RWPE2 (cell line): Measurements from ENCODE around the gene PTCD3.
A peak's percentile ranks its signal among the peaks of the same experiment; 100 is the strongest.

Experiments used
- ATAC-seq: fragments of 200-7000 bp; cut with Tn5 transposase; 3 replicates; pipeline ENCODE4 v1.9.1; 2021; ENCODE audit warnings: low read depth
- DNase-seq: peaks from one replicate; pipeline ENCODE4 v3.0.0-alpha.2; 2020; ENCODE audit warnings: low spot score
- H3K27ac ChIP-seq: fragments of 450-650 bp; 2 replicates; pipeline ENCODE4 v1.5.1; 2017; ENCODE audit warnings: mild to moderate bottlenecking; ENCODE audit not compliant: poor library complexity, severe bottlenecking
- H3K27me3 ChIP-seq: fragments of 250-450 bp; sonication (Bioruptor Pico); 2 replicates; pipeline ENCODE4 v1.5.1; 2021; ENCODE audit warnings: mild to moderate bottlenecking, moderate library complexity; ENCODE audit not compliant: insufficient read depth, poor library complexity, severe bottlenecking
- H3K36me3 ChIP-seq: fragments of 250-450 bp; sonication (Bioruptor Pico); 2 replicates; pipeline ENCODE4 v1.5.1; 2020; ENCODE audit warnings: low read depth, mild to moderate bottlenecking, moderate library complexity
- H3K4me1 ChIP-seq: fragments of 250-450 bp; sonication (Bioruptor Pico); 2 replicates; pipeline ENCODE4 v1.5.1; 2021; ENCODE audit warnings: mild to moderate bottlenecking, moderate library complexity; ENCODE audit not compliant: insufficient read depth, poor library complexity, severe bottlenecking
- H3K4me3 ChIP-seq: fragments of 250-450 bp; sonication (Bioruptor Pico); 2 replicates; pipeline ENCODE4 v1.5.1; 2021; ENCODE audit warnings: mild to moderate bottlenecking, moderate library complexity; ENCODE audit not compliant: severe bottlenecking
- H3K9me3 ChIP-seq: fragments of 250-450 bp; sonication (Bioruptor Pico); 2 replicates; pipeline ENCODE4 v1.5.1; 2021; ENCODE audit warnings: mild to moderate bottlenecking, moderate library complexity; ENCODE audit not compliant: severe bottlenecking
- CTCF ChIP-seq: fragments of 450-650 bp; IDR thresholded peaks from one replicate; pipeline ENCODE4 v1.5.1; 2017; ENCODE audit warnings: mild to moderate bottlenecking, moderate library complexity; ENCODE audit not compliant: poor library complexity, severe bottlenecking

The PTCD3 gene

GRCh38 chr2:86105252-86105968 lies 625 bp upstream of the PTCD3 start, which contains the start of gene POLR1A:
TSS of gene POLR1A (minus strand) at chr2:86105886. CDS start at chr2:86105776, 110 bp downstream.
- ATAC-seq, result peak; percentile 96
- H3K27me3 ChIP-seq, result no peaks in the 10 kb centered on the region
- peaks cover 5% of the 10 kb centered on the region for H3K4me1 ChIP-seq
- peak within 1 kb of the TSS; percentile 38 for H3K27ac ChIP-seq
- peaks cover 57% of the 10 kb centered on the region for H3K36me3 ChIP-seq
- no peak for TF ChIP-seq CTCF
- peak; percentile 88 for DNase-seq
- H3K9me3 ChIP-seq, result no peaks in the 10 kb centered on the region
- peak within 1 kb of the TSS; percentile 65 for H3K4me3 ChIP-seq

- Histone ChIP-seq H3K9me3 (no peaks in the 10 kb centered on the region), H3K4me1 (peaks cover 5% of the 10 kb centered on the region), H3K27me3 (no peaks in the 10 kb centered on the region), H3K36me3 (peaks cover 63% of the 10 kb centered on the region), H3K27ac (no peak overlapping the region), H3K4me3 (peak overlapping the region; percentile 65)
- ATAC-seq, result no peak
- no peak for TF ChIP-seq CTCF
- no peak for DNase-seq
Observed at GRCh38 chr2:86107031-86107430, 996 bp downstream of the PTCD3 start.

GRCh38 chr2:86118130-86118529 lies 12.1 kb downstream of the PTCD3 start:
- Histone ChIP-seq H3K27ac (no peak overlapping the region), H3K4me1 (no peaks in the 10 kb centered on the region), H3K9me3 (no peaks in the 10 kb centered on the region), H3K36me3 (peaks cover 100% of the 10 kb centered on the region), H3K27me3 (no peaks in the 10 kb centered on the region), H3K4me3 (no peak overlapping the region)
- TF ChIP-seq CTCF, result no peak
- ATAC-seq (no peak), DNase-seq (no peak)

- Histone ChIP-seq H3K27me3 (no peaks in the 10 kb centered on the region), H3K4me1 (no peaks in the 10 kb centered on the region), H3K27ac (no peak overlapping the region), H3K9me3 (no peaks in the 10 kb centered on the region), H3K4me3 (no peak overlapping the region), H3K36me3 (peaks cover 97% of the 10 kb centered on the region)
- no peak for DNase-seq
- no peak for ATAC-seq
- TF ChIP-seq CTCF, result no peak
Observed at GRCh38 chr2:86123328-86123925, 17.4 kb downstream of the PTCD3 start.

- no peaks in the 10 kb centered on the region for H3K27me3 ChIP-seq
- no peaks in the 10 kb centered on the region for H3K9me3 ChIP-seq
- DNase-seq (no peak), ATAC-seq (no peak)
- H3K4me3 ChIP-seq, result no peak overlapping the region
- no peak overlapping the region for H3K27ac ChIP-seq
- no peak for TF ChIP-seq CTCF
- peaks cover 97% of the 10 kb centered on the region for H3K36me3 ChIP-seq
- H3K4me1 ChIP-seq, result no peaks in the 10 kb centered on the region
Observed at GRCh38 chr2:86124683-86125082, 18.6 kb downstream of the PTCD3 start.
